PC-9 (cell line): Measurements from ENCODE around the gene PTER.

Experiments used
- EZH2 ChIP-seq: fragments of 200-600 bp; sonication (generic); IDR thresholded peaks from 2 replicates; pipeline ENCODE4 v1.8.0; 2017; ENCODE audit warnings: antibody characterized with exemption, low read depth
- TF ChIP-seq, protein P1 (sequence below): fragments of 200-600 bp; sonication (generic); conservative IDR thresholded peaks from 2 replicates; pipeline ENCODE4 v1.6.1; 2017; ENCODE audit warnings: mixed run types, antibody characterized with exemption, mild to moderate bottlenecking, moderate library complexity

DNA sequence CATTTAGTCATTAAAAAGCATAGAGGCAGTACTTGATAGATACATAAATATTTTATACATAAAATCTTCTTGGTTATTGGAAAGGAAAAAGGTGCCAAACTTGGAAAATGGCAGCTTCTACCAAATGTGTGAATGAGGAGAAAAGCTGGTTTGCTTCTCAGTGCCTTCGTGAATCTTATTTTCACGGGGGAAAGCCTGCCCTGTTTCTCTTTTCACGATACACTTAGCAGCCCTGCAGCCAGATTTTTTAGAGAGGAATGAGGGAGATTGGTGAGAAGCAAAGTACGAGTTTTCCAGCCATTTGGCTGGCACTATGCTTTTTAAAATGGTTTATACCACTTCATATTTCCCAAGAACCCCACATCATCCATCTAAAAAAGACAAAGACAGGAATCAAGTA, 107.8 kb downstream of the PTER start:
- TF ChIP-seq, protein P1, sequence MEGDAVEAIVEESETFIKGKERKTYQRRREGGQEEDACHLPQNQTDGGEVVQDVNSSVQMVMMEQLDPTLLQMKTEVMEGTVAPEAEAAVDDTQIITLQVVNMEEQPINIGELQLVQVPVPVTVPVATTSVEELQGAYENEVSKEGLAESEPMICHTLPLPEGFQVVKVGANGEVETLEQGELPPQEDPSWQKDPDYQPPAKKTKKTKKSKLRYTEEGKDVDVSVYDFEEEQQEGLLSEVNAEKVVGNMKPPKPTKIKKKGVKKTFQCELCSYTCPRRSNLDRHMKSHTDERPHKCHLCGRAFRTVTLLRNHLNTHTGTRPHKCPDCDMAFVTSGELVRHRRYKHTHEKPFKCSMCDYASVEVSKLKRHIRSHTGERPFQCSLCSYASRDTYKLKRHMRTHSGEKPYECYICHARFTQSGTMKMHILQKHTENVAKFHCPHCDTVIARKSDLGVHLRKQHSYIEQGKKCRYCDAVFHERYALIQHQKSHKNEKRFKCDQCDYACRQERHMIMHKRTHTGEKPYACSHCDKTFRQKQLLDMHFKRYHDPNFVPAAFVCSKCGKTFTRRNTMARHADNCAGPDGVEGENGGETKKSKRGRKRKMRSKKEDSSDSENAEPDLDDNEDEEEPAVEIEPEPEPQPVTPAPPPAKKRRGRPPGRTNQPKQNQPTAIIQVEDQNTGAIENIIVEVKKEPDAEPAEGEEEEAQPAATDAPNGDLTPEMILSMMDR: no peak
- no peak for TF ChIP-seq EZH2
